HEK293 (cell line): ENCODE results near the gene SSBP3.

ENCODE experiments used
- CTCF ChIA-PET: fragments of 350-600 bp; formaldehyde crosslinking; extraction: SDS; loops from one replicate; lab custom pipeline; 2021; ENCODE audit warnings: antibody characterized with exemption; lab: Yijun Ruan, JAX
- POLR2A ChIA-PET: fragments of 300-600 bp; formaldehyde crosslinking; extraction: SDS; loops from one replicate; lab custom pipeline; 2020; ENCODE audit warnings: antibody characterized with exemption, inconsistent platforms; lab: Yijun Ruan, JAX
- H3K27ac ChIP-seq: fragments of 200-500 bp; sonication (Bioruptor generic); 2 replicates; pipeline ENCODE4 v1.5.1; 2014; ENCODE audit warnings: low read depth, low read length, control low read depth, inconsistent platforms; ENCODE audit errors: extremely low read depth
- H3K36me3 ChIP-seq, 2 experiments: fragments of 200-500 bp in 1 of 2; sonication (Bioruptor generic) in 1 of 2; 1 replicate in 1 of 2; 2 replicates in 1 of 2; pipeline ENCODE4 v1.5.1; 2014 to 2017; ENCODE audit warnings: inconsistent platforms in 2 of 2, low read length in 2 of 2; ENCODE audit not compliant: control insufficient read depth in 2 of 2, insufficient read depth in 1 of 2
- H3K4me1 ChIP-seq: fragments of 200-500 bp; sonication (Bioruptor generic); 2 replicates; pipeline ENCODE4 v1.5.1; 2014; ENCODE audit warnings: mild to moderate bottlenecking, low read length, inconsistent platforms; ENCODE audit not compliant: control insufficient read depth, insufficient read depth
- H3K4me3 ChIP-seq: 2 replicates; pipeline ENCODE4 v1.5.1; 2011; ENCODE audit warnings: low read depth, mild to moderate bottlenecking, control low read depth, low read length, moderate library complexity
- H3K9me3 ChIP-seq: fragments of 200-500 bp; sonication (Bioruptor generic); 2 replicates; pipeline ENCODE4 v1.5.1; 2014; ENCODE audit warnings: low read depth, low read length, inconsistent platforms; ENCODE audit not compliant: control insufficient read depth, insufficient read depth
- GLIS1 ChIP-seq: fragments of 450-650 bp; formaldehyde crosslinking; IDR thresholded peaks from 2 replicates; pipeline ENCODE4 v1.5.1; 2016; ENCODE audit warnings: missing biosample characterization, missing genetic modification characterization
- GLIS2 ChIP-seq: fragments of 450-650 bp; formaldehyde crosslinking; IDR thresholded peaks from 2 replicates; pipeline ENCODE4 v1.5.1; 2016; ENCODE audit warnings: missing biosample characterization, missing genetic modification characterization
- SP7 ChIP-seq: fragments of 450-650 bp; formaldehyde crosslinking; IDR thresholded peaks from 2 replicates; pipeline ENCODE4 v1.5.1; 2016; ENCODE audit warnings: missing biosample characterization, missing genetic modification characterization
- WT1 ChIP-seq: fragments of 450-650 bp; formaldehyde crosslinking; IDR thresholded peaks from 2 replicates; pipeline ENCODE4 v1.5.1; 2016; ENCODE audit warnings: missing biosample characterization, missing genetic modification characterization
- ZBTB10 ChIP-seq: fragments of 450-650 bp; formaldehyde crosslinking; IDR thresholded peaks from 2 replicates; pipeline ENCODE4 v1.5.1; 2016; ENCODE audit warnings: missing biosample characterization, missing genetic modification characterization
- ZBTB17 ChIP-seq: fragments of 450-650 bp; formaldehyde crosslinking; IDR thresholded peaks from 2 replicates; pipeline ENCODE4 v1.5.1; 2016; ENCODE audit warnings: missing biosample characterization, missing genetic modification characterization
- ZBTB20 ChIP-seq: fragments of 450-650 bp; formaldehyde crosslinking; IDR thresholded peaks from 2 replicates; pipeline ENCODE4 v1.5.1; 2016; ENCODE audit warnings: missing biosample characterization, missing genetic modification characterization
- ZFP37 ChIP-seq: fragments of 450-650 bp; formaldehyde crosslinking; IDR thresholded peaks from 2 replicates; pipeline ENCODE4 v1.5.1; 2016; ENCODE audit warnings: missing biosample characterization, missing genetic modification characterization
- ZIC2 ChIP-seq: fragments of 450-650 bp; formaldehyde crosslinking; IDR thresholded peaks from 2 replicates; pipeline ENCODE4 v1.5.1; 2016; ENCODE audit warnings: missing biosample characterization, missing genetic modification characterization
- ZNF10 ChIP-seq: fragments of 450-650 bp; formaldehyde crosslinking; IDR thresholded peaks from 2 replicates; pipeline ENCODE4 v1.5.1; 2017; ENCODE audit warnings: missing biosample characterization, missing genetic modification characterization
- ZNF155 ChIP-seq: fragments of 450-650 bp; formaldehyde crosslinking; IDR thresholded peaks from 2 replicates; pipeline ENCODE4 v1.5.1; 2016; ENCODE audit warnings: missing biosample characterization, missing genetic modification characterization
- ZNF202 ChIP-seq: fragments of 450-650 bp; formaldehyde crosslinking; IDR thresholded peaks from 2 replicates; pipeline ENCODE4 v1.5.1; 2016; ENCODE audit warnings: missing biosample characterization, missing genetic modification characterization, borderline replicate concordance
- ZNF292 ChIP-seq: fragments of 450-650 bp; formaldehyde crosslinking; IDR thresholded peaks from 2 replicates; pipeline ENCODE4 v1.5.1; 2016; ENCODE audit warnings: low read depth, missing biosample characterization, missing genetic modification characterization, borderline replicate concordance
- ZNF341 ChIP-seq: fragments of 450-650 bp; formaldehyde crosslinking; IDR thresholded peaks from 2 replicates; pipeline ENCODE4; 2016; ENCODE audit warnings: low read depth, missing biosample characterization, missing genetic modification characterization
- ZNF362 ChIP-seq: fragments of 450-650 bp; formaldehyde crosslinking; IDR thresholded peaks from 2 replicates; pipeline ENCODE4 v1.5.1; 2016; ENCODE audit warnings: missing biosample characterization, missing genetic modification characterization
- ZNF423 ChIP-seq: fragments of 450-650 bp; formaldehyde crosslinking; IDR thresholded peaks from 2 replicates; pipeline ENCODE4 v1.5.1; 2016; ENCODE audit warnings: missing biosample characterization, missing genetic modification characterization
- ZNF510 ChIP-seq: fragments of 450-650 bp; formaldehyde crosslinking; IDR thresholded peaks from 2 replicates; pipeline ENCODE4 v1.5.1; 2018; ENCODE audit warnings: mild to moderate bottlenecking, missing genetic modification characterization, missing biosample characterization; ENCODE audit not compliant: insufficient replicate concordance
- ZNF548 ChIP-seq: fragments of 450-650 bp; formaldehyde crosslinking; IDR thresholded peaks from 2 replicates; pipeline ENCODE4 v1.5.1; 2016; ENCODE audit warnings: missing biosample characterization, missing genetic modification characterization
- ZNF561 ChIP-seq: fragments of 450-650 bp; IDR thresholded peaks from 2 replicates; pipeline ENCODE4 v1.5.1; 2018; ENCODE audit warnings: missing biosample characterization, missing genetic modification characterization, borderline replicate concordance
- ZNF580 ChIP-seq: fragments of 450-650 bp; formaldehyde crosslinking; IDR thresholded peaks from 2 replicates; pipeline ENCODE4 v1.5.1; 2016; ENCODE audit warnings: missing biosample characterization, missing genetic modification characterization
- ZNF596 ChIP-seq: fragments of 450-650 bp; IDR thresholded peaks from 2 replicates; pipeline ENCODE4 v1.5.0; 2018; ENCODE audit warnings: missing biosample characterization, mild to moderate bottlenecking, missing genetic modification characterization, moderate library complexity
- ZNF629 ChIP-seq: fragments of 450-650 bp; formaldehyde crosslinking; IDR thresholded peaks from 2 replicates; pipeline ENCODE4 v1.5.1; 2017; ENCODE audit warnings: missing biosample characterization, missing genetic modification characterization
- ZNF658 ChIP-seq: fragments of 450-650 bp; formaldehyde crosslinking; IDR thresholded peaks from 2 replicates; pipeline ENCODE4; 2016; ENCODE audit warnings: missing biosample characterization, missing genetic modification characterization
- ZNF660 ChIP-seq: fragments of 450-650 bp; IDR thresholded peaks from 2 replicates; pipeline ENCODE4 v1.5.1; 2018; ENCODE audit warnings: missing biosample characterization, mild to moderate bottlenecking, missing genetic modification characterization
- ZNF76 ChIP-seq: fragments of 450-650 bp; formaldehyde crosslinking; IDR thresholded peaks from 2 replicates; pipeline ENCODE4; 2016; ENCODE audit warnings: low read depth, missing biosample characterization, missing genetic modification characterization, borderline replicate concordance
- ZSCAN16 ChIP-seq: fragments of 450-650 bp; formaldehyde crosslinking; IDR thresholded peaks from 2 replicates; pipeline ENCODE4 v1.5.1; 2016; ENCODE audit warnings: missing biosample characterization, missing genetic modification characterization
- ZSCAN4 ChIP-seq: fragments of 450-650 bp; formaldehyde crosslinking; IDR thresholded peaks from 2 replicates; pipeline ENCODE4 v1.5.1; 2017; ENCODE audit warnings: missing biosample characterization, missing genetic modification characterization

The SSBP3 gene

GRCh38 chr1:54254055-54254454 is 152.1 kb downstream of the SSBP3 start:
- H3K4me3 ChIP-seq: no peak overlapping the region
- POLR2A ChIA-PET: interaction anchor here (0.6 kb wide), 1 partner anchor 153 kb away, joined by 3 read pairs; no protein-coding TSS in a partner anchor
- no peak overlapping the region for H3K27ac ChIP-seq
- CTCF ChIA-PET: interaction anchor here (0.6 to 1.4 kb wide), 2 partner anchors 18 to 19 kb away, joined by 3 read pairs; no protein-coding TSS in a partner anchor
- H3K4me1 ChIP-seq: 0 out of 2 replicates have a peak, but pooled peaks cover 4% of the 10 kb centered on the region
- peaks cover 0 to 13% of the 10 kb centered on the region in 2 experiments; a peak in 1 of 3 replicates for H3K36me3 ChIP-seq
- H3K9me3 ChIP-seq: no peaks in the 10 kb centered on the region
- peak; percentile 76 for TF ChIP-seq GLIS1
- no peak for TF ChIP-seq WT1 (tag by site-specific recombination)
- no peak for TF ChIP-seq ZNF658 (tag by site-specific recombination)
- TF ChIP-seq ZNF548: no peak
- no peak for TF ChIP-seq ZNF561 (tag by site-specific recombination)
- TF ChIP-seq SP7 (tag by site-specific recombination): peak; percentile 78
- TF ChIP-seq ZNF660: no peak
- peak; percentile 23; the same call in 1 of the 2 replicates for TF ChIP-seq GLIS2 (tag by site-specific recombination)
- TF ChIP-seq ZBTB20: peak; percentile 25; the same call in 1 of the 2 replicates
- no peak for TF ChIP-seq ZNF341 (tag by site-specific recombination)
- TF ChIP-seq ZSCAN4 (tag by site-specific recombination): no peak
- TF ChIP-seq ZIC2 (tag by site-specific recombination): peak; percentile 87
- TF ChIP-seq ZBTB17 (tag by site-specific recombination): peak; percentile 55
- no peak for TF ChIP-seq ZNF202 (tag by site-specific recombination)
- TF ChIP-seq, all 188 proteins: peak for 6

- Histone ChIP-seq H3K4me3 (no peak overlapping the region), H3K36me3 (peaks cover 0 to 15% of the 10 kb centered on the region in 2 experiments; a peak in 1 of 3 replicates), H3K4me1 (0 out of 2 replicates have a peak, but pooled peaks cover 4% of the 10 kb centered on the region), H3K9me3 (no peaks in the 10 kb centered on the region), H3K27ac (no peak overlapping the region)
- TF ChIP-seq ZNF580 (tag by site-specific recombination) (no peak), ZNF76 (tag by site-specific recombination) (no peak), ZNF596 (tag by site-specific recombination) (no peak), ZNF510 (no peak), ZFP37 (tag by site-specific recombination) (no peak), ZNF10 (tag by site-specific recombination) (no peak), ZNF292 (tag by site-specific recombination) (no peak), ZNF423 (no peak), ZBTB10 (no peak), ZNF629 (tag by site-specific recombination) (no peak), ZSCAN16 (tag by site-specific recombination) (no peak), ZNF155 (no peak), ZNF362 (no peak)
- ChIA-PET CTCF (interaction anchor here (0.6 kb wide), 1 partner anchor 20 kb away, joined by 3 read pairs; no protein-coding TSS in a partner anchor), POLR2A (interaction anchor here (0.5 kb wide), 1 partner anchor 1805 kb away, joined by 3 read pairs; no protein-coding TSS in a partner anchor)
These were observed 152.7 kb downstream of the SSBP3 start for GRCh38 chr1:54253480-54253879.
